Gastrocnemius medialis (tissue), 4 donors: ENCODE results near the gene MMP19. TPM values are rescaled to one million over a fixed set of nuclear protein-coding genes. Genes with fewer than 3 reads are reported as not detected.

Experiments
- ATAC-seq, 2 donors: fragments of 150-250 bp; one replicate each; pipeline ENCODE4 v1.9.1; 2016
- DNase-seq, 2 donors: peaks; one replicate each; pipeline ENCODE4 v3.0.0-alpha.2; 2019
- H3K27ac ChIP-seq, 4 donors: fragments of 200-600 bp; sonication (generic); 1 replicate in 1 of 4; 2 replicates in 3 of 4; pipeline ENCODE4 v1.5.1; 2016 to 2018; ENCODE audit warnings: mild to moderate bottlenecking in 2 of 4, moderate library complexity in 1 of 4
- H3K27me3 ChIP-seq, 3 donors: fragments of 200-600 bp; sonication (generic) in 2 of 3; 1 replicate in 1 of 3; 2 replicates in 2 of 3; pipeline versions ENCODE4 v1.5.1 to v1.6.0; 2016 to 2019; ENCODE audit warnings: mild to moderate bottlenecking in 1 of 3, moderate library complexity in 1 of 3
- H3K36me3 ChIP-seq, 2 donors: fragments of 200-600 bp; sonication (generic) in 1 of 2; one replicate each; pipeline ENCODE4 v1.5.1; 2017 to 2018
- H3K4me1 ChIP-seq, 2 donors: fragments of 200-600 bp; sonication (generic) in 1 of 2; one replicate each; pipeline ENCODE4 v1.5.1; 2016 to 2017; ENCODE audit warnings: mild to moderate bottlenecking in 2 of 2
- H3K4me3 ChIP-seq, 4 donors: fragments of 200-600 bp; sonication (generic) in 3 of 4; 1 replicate in 1 of 4; 2 replicates in 3 of 4; pipeline ENCODE4 v1.5.1; 2016 to 2019; ENCODE audit warnings: mild to moderate bottlenecking in 2 of 4
- H3K9me3 ChIP-seq, 3 donors: fragments of 200-600 bp; sonication (generic) in 2 of 3; 1 replicate in 1 of 3; 2 replicates in 2 of 3; pipeline ENCODE4 v1.5.1; 2016 to 2019
- POLR2A ChIP-seq, 2 donors: fragments of 450-650 bp; IDR thresholded peaks; one replicate each; pipeline ENCODE4 v1.6.1; 2017; ENCODE audit warnings: antibody characterized with exemption in 2 of 2, mild to moderate bottlenecking in 2 of 2, moderate library complexity in 2 of 2
- in situ Hi-C, 4 donors: fragments of 200-750 bp; cut with MboI; loops; one replicate each; pipeline versions ENCODE4 v1.15.0 to v1.8.0; 2017; ENCODE audit warnings: low sequenced_read_pairs in 4 of 4
- intact Hi-C: fragments of 100-400 bp; cut with DNase I; formaldehyde crosslinking; loops from one replicate; pipeline ENCODE4 v1.15.1; 2023; ENCODE audit warnings: low total_unique reads
- total RNA-seq, 4 donors: library from RNA; depleted of rRNA; stranded (reverse); fragments of >200 nt; gene quantifications; one replicate each; pipeline versions ENCODE4 v1.1.0 to v1.2.3, GENCODE V29; 2016
- TF ChIP-seq, protein P1 (sequence below), 5 experiments: fragments of 450-650 bp in 3 of 5; fragments of 200-600 bp in 2 of 5; sonication (generic) in 2 of 5; IDR thresholded peaks in 4 of 5; conservative IDR thresholded peaks in 1 of 5; 1 replicate in 4 of 5; 2 replicates in 1 of 5; pipeline ENCODE4 v1.5.1; 2016 to 2019; ENCODE audit warnings: antibody characterized with exemption in 5 of 5, mild to moderate bottlenecking in 3 of 5, moderate library complexity in 3 of 5

Gene MMP19
- total RNA-seq, 4 donors from 2014 or later: 0.44 to 3.1 (median 1.8) TPM

DNA sequence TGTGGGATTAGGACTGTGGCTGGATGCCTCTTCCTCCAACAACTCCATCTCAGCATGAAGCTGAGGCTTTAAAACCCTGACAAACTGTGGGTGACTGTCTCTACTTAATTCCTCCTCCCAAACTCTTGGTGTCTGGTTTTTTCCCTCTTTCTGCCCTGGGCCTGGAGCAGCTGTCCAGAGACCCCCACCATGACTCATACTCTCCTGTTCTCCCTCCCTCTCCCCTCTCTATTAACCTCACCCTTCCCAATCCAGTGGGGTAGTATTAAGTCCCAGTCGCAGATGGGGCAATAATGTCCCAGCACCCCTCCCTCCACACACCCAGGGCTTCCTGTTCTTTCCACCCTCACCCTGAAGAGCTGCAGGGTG lies 11.3 kb downstream of the MMP19 start:
- intact Hi-C loops (no loop called here), in situ Hi-C loops (no loop called here)
- DNase-seq (no peak), ATAC-seq (no peak)
- Histone ChIP-seq H3K27ac (peak overlapping the region; percentile 82 to 89 (median 88)), H3K4me1 (peaks cover 25 to 33% of the 10 kb centered on the region in 2 donors), H3K27me3 (no peaks in the 10 kb centered on the region), H3K36me3 (no peaks in the 10 kb centered on the region), H3K9me3 (no peaks in the 10 kb centered on the region), H3K4me3 (peak overlapping the region; percentile 85 to 97 (median 96))
- TF ChIP-seq, protein P1, sequence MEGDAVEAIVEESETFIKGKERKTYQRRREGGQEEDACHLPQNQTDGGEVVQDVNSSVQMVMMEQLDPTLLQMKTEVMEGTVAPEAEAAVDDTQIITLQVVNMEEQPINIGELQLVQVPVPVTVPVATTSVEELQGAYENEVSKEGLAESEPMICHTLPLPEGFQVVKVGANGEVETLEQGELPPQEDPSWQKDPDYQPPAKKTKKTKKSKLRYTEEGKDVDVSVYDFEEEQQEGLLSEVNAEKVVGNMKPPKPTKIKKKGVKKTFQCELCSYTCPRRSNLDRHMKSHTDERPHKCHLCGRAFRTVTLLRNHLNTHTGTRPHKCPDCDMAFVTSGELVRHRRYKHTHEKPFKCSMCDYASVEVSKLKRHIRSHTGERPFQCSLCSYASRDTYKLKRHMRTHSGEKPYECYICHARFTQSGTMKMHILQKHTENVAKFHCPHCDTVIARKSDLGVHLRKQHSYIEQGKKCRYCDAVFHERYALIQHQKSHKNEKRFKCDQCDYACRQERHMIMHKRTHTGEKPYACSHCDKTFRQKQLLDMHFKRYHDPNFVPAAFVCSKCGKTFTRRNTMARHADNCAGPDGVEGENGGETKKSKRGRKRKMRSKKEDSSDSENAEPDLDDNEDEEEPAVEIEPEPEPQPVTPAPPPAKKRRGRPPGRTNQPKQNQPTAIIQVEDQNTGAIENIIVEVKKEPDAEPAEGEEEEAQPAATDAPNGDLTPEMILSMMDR (IDR thresholded peaks at IDR 0.05 in 4 of 5, conservative IDR thresholded peaks at IDR 0.05 in 1 of 5): no peak
- TF ChIP-seq POLR2A (IDR thresholded peaks at IDR 0.05): no peak

DNA sequence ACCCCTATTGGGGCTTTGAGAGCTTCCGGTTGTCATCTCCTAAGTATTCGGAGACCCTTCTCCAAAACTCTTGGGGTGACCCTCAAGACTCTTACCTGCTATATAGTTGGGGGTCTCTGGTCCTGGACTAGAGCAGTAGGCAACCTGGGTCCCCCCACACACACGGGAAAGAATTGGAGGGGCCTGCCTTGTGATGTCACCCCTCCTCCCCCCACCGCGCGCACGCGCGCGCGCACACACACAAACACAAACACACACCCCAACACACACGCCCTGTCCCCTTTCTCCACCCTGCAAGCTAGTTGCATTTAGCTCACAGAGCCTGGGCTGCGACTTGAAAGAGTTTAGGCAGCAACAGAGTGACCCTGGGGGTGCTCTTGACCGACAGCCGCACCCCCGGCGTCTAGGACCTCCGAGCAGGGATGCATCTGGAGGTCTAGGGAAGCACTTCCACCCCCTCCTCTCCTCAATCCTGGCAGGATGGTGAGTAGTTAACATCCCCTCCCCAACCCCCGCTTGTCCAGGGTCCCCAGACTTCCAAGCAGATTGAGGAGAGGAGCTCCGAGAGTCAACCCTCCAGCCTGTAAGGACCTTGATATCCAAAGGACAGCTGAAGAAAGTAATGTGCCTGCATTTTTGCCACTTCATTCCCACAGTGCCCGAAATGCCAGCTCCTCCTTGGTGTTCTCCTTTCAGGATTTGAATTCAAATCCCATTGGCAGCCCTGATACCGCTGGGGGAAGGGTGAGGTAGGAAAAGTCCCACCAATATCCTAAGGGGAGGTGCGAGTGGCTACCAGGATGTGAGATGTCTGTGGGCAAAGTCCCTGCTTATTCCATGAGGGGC lies 11.9 kb downstream of the MMP19 start:
- TF ChIP-seq POLR2A (IDR thresholded peaks at IDR 0.05): peak; percentile 39 to 53
- TF ChIP-seq, protein P1 (IDR thresholded peaks at IDR 0.05 in 4 of 5, conservative IDR thresholded peaks at IDR 0.05 in 1 of 5): no peak

DNA sequence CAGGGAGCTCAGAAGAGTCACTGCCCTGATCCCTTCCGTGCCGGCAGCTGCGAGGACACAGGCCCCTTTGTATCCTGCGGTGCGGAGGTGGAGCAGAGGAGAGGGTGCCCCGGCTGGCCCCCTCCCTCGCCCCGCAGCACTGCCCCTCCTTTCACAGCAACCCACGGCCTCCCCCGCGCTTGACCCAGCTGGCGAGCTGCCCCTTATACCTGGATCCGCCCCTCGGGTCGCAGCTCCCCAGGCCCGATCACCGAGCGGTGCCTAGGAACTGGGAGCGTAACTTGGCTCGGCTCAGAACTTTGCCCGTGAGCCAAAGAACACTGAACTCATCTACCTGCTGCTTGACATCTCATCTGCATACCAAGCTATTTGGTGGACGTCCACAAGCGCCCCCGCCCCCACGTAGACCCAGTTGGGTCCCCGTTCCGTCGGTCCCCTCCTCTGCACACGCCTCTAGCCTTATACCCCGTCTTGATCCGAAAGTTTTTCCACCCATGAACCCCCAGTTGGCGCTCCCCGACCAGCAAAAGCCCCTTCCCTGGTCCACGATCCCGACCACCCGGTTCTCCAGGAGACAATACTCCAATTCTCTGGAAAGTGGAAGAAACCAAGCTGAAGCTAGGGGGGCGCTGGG lies 12.7 kb downstream of the MMP19 start:
- peak overlapping the region; percentile 82 to 89 (median 88) for H3K27ac ChIP-seq
- no peak for DNase-seq
- peaks cover 33 to 39% of the 10 kb centered on the region in 2 donors for H3K4me1 ChIP-seq
- peak overlapping the region; percentile 85 to 97 (median 96) for H3K4me3 ChIP-seq
- ATAC-seq: peak in 1 of 2 donors; percentile 8
- H3K27me3 ChIP-seq: no peaks in the 10 kb centered on the region
- no peak for TF ChIP-seq POLR2A (IDR thresholded peaks at IDR 0.05)
- TF ChIP-seq, protein P1 (IDR thresholded peaks at IDR 0.05 in 4 of 5, conservative IDR thresholded peaks at IDR 0.05 in 1 of 5): no peak
- H3K36me3 ChIP-seq: no peaks in the 10 kb centered on the region
- in situ Hi-C loops: loop anchor here in 1 of 4 donors (10.0 kb wide), 1 partner anchor 95 kb away; no protein-coding TSS in a partner anchor
- intact Hi-C loops: loop anchor here (1.0 kb wide), 2 partner anchors 13 to 97 kb away; partner anchors contain the start of genes PYM1 and SARNP
- H3K9me3 ChIP-seq: no peaks in the 10 kb centered on the region

More for the DNA sequence above, 11.9 kb downstream of the MMP19 start:
- DNase-seq: peak; percentile 29 to 51
- in situ Hi-C loops (no loop called here), intact Hi-C loops (no loop called here)
- H3K27ac ChIP-seq: peak overlapping the region; percentile 82 to 89 (median 88)
- peaks cover 29 to 38% of the 10 kb centered on the region in 2 donors for H3K4me1 ChIP-seq
- no peak for ATAC-seq
- H3K36me3 ChIP-seq: no peaks in the 10 kb centered on the region
- no peaks in the 10 kb centered on the region for H3K27me3 ChIP-seq
- peak overlapping the region; percentile 85 to 97 (median 96) for H3K4me3 ChIP-seq
- H3K9me3 ChIP-seq: no peaks in the 10 kb centered on the region

DNA sequence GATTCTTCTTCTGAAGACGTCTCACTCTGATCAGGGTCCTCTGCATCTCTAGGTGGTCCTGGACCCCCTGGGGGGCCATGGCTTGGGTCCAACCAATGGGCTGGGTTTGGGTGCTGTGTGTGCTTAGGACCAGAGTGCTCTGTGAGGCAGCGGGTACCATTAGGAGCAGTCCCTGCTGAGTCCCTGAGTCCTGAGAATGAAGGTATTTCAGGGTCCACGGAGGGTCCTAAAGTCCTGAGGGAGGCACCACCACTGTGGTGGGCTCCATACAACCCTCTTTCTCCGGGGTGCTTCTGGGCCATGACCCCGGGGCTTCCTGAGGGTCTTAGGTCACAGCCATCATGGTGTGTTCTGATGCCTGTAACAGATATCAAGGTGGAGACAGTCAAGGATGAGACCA lies 14.4 kb downstream of the MMP19 start:
- H3K36me3 ChIP-seq: no peaks in the 10 kb centered on the region
- peak overlapping the region; percentile 86 to 89 (median 88) for H3K27ac ChIP-seq
- intact Hi-C loops (no loop called here), in situ Hi-C loops (loop anchor here in 1 of 4 donors (10.0 kb wide), 1 partner anchor 94 kb away; no protein-coding TSS in a partner anchor)
- no peak for ATAC-seq
- peak overlapping the region in 3 of 4 donors; percentile 85 to 95 (median 88) for H3K4me3 ChIP-seq
- no peaks in the 10 kb centered on the region for H3K27me3 ChIP-seq
- no peak for DNase-seq
- TF ChIP-seq, protein P1 (IDR thresholded peaks at IDR 0.05 in 4 of 5, conservative IDR thresholded peaks at IDR 0.05 in 1 of 5): no peak
- TF ChIP-seq POLR2A (IDR thresholded peaks at IDR 0.05): no peak
- H3K9me3 ChIP-seq: no peaks in the 10 kb centered on the region
- H3K4me1 ChIP-seq: peaks cover 38 to 39% of the 10 kb centered on the region in 2 donors
